Middle frontal gyrus (tissue), 1 donor: ENCODE data around the gene CGREF1.
"Not testable (repeated sequence)": the region's sequence is repeated elsewhere in the genome, so short reads cannot be mapped to it uniquely, and the experiment has no call there.

Experiments
- DNase-seq: peaks from one replicate; pipeline ENCODE4 v3.0.0-alpha.2; 2015; ENCODE audit warnings: low spot score; ENCODE audit errors: extremely low spot score

The CGREF1 gene

DNA sequence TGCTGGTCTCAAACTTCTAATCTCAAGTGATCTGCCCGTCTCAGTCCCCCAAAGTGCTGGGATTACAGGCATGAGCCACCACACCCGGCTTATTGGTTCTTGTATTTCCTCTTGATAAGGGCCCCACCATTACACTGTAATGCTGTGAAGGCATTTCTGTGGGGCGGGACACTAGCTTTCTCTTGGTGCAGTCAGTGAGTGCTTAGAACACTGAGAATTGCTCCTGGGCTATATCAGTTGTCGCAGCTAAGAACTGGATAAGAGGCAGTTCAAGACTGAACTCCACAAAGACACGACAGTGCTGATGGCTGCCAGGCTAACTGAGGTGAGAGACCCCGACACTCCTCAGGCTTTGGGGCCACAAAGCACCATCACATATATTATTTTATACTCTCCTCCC, 30.3 kb downstream of the CGREF1 start:
- no peak for DNase-seq

DNA sequence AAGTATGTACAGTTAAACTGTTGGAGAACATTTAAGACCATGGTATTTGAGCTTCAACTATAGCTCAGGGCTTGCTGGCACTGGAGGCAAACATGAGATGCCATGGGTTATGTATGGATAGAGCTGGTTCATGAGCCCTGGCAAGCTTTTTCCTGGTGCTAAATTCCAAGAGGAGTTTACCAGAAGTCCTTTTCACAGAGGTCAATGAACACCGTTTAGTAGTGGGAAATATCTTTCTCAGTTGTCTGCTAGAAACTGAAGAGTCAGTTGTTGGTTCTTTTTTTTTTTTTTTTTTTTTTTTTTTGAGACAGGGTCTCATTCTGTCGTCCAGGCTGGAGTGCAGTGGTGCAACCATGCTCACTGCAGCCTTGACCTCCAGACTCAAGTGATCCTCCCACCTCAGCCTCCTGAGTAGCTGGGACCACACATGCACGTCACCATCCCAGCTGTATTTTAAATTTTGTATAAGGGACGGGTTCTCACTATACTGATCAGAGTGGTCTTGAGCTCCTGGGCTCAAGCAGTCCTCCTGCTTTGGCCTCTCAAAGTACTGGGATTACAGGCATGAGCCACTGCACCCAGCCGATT, 31.0 kb downstream of the CGREF1 start:
- no peak for DNase-seq

DNA sequence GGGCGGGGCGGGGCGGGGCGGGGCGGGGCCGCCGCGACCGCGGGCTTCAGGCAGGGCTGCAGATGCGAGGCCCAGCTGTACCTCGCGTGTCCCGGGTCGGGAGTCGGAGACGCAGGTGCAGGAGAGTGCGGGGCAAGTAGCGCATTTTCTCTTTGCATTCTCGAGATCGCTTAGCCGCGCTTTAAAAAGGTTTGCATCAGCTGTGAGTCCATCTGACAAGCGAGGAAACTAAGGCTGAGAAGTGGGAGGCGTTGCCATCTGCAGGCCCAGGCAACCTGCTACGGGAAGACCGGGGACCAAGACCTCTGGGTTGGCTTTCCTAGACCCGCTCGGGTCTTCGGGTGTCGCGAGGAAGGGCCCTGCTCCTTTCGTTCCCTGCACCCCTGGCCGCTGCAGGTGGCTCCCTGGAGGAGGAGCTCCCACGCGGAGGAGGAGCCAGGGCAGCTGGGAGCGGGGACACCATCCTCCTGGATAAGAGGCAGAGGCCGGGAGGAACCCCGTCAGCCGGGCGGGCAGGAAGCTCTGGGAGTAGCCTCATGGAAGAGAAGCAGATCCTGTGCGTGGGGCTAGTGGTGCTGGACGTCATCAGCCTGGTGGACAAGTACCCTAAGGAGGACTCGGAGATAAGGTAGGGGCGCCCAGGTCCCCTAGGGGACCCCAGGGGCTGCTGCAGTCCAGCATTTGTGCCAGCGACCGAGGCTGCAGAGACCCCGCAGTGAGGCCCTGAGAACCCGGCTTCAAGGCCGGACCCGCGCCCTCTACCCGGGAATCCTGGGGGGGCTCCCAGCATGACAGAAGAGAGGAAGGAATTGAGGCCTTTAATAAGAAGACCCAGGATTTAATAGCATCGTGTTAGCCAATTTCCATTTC, 32.0 kb downstream of the CGREF1 start, which contains the start of gene KHK:
Gene KHK, plus strand, starts transcription at position 49 of the 870 bp plus-strand sequence. Its CDS starts 488 bp downstream, at position 537.
- DNase-seq, result peak; percentile 40

DNA sequence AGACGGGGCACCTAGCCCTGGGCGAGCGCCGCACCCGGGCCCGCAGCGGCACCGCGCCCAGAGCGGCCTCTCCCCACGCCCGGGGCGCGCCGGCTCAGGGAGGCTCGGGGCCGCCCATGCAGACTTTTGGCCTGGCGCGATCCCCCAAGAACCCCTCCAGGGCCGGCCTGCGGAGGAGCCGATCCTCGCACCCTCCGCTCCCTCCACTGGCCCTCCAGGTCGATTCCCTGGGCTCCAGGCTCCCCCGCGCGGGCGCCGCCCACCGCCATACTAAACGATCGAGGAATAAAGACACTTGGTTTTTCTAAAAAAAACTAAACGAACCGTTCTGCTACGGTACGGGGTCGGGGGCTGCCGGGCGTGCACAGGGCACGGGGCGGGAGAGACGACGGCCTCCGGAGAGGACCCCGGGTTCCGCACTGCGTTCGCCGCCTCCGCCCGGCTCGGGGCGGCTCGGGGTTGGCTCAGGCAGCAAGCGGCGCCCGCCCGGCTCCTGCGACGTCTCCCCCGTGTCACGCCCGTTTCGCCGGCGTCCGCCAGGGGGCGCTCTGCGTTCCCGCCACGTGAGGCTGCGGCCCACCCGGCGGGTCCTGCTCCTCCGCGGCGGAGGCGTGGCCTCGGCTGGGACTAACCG, 32.7 kb downstream of the CGREF1 start:
- DNase-seq, result peak; percentile 90

DNA sequence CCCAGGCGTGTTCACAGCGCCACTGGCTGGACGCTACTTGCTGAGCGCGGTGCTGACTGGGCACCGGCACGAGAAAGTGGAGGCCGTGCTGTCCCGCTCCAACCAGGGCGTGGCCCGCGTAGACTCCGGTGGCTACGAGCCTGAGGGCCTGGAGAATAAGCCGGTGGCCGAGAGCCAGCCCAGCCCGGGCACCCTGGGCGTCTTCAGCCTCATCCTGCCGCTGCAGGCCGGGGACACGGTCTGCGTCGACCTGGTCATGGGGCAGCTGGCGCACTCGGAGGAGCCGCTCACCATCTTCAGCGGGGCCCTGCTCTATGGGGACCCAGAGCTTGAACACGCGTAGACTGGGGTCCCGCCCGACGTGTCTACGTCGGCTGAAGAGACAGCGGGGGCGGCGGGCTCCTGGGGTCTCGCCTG, 33.2 kb downstream of the CGREF1 start:
- peak; percentile 43 for DNase-seq

DNA sequence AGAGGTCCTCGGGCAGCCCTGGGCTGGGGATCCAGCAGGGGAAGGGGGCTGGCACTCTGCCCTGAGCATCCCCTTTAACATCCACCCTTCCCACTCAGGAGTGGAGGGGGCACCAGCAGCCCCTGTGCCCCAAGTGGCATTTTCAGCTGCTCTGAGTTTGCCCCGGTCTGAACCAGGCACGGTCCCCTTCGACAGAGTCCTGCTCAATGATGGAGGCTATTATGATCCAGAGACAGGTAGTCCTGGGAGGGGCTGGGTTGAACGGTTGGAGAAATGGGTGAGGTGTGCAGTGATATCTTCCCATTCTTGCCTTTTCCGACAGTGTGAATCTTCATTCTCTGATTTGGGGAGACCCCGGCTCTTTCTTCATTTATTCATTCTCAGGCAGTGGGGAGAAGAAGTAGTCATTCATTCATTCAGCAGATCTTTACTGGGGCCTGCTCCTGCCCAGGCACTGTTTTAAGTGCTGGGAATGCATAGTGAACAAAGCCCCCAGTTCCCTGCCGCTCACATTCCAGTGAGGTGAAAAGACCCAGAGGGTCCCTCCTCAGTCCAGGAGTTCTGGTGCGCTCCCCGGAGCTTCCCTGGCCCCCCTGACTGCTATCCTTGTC, 33.8 kb downstream of the CGREF1 start:
- no peak for DNase-seq

DNA sequence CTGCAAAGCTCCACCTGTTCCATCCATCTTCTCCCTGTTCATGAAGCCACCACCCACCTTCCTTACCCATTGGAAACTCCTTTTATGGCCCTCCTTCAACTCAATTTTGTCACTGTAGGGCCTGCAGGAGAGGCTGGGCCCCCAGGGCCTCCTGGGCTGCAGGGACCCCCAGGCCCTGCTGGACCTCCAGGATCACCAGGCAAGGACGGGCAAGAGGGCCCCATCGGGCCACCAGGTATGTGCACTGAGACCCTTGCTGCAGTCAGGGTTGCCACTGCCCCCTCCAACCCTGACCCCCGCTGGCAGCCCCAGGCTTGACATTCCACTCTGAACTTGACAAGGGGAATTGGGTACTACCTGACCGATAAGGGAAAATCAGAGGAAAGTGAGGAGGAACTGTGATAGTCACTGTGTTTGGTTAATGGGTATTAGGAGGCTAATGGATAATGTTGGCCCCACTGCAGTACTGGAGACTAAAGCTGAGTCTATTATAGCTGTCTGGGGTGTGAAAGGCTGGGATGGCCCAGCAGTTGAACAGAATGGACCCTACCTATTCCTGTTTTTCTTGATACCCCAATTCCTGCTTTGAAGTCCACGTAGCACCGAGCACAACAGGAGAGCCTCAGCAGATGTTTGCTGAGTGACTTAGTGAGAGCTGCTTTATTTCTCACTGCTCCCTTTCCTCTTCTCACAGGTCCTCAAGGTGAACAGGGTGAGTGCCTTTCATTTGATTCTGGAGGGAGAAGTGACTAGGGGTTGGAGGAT, 34.4 kb downstream of the CGREF1 start:
- no peak for DNase-seq

DNA sequence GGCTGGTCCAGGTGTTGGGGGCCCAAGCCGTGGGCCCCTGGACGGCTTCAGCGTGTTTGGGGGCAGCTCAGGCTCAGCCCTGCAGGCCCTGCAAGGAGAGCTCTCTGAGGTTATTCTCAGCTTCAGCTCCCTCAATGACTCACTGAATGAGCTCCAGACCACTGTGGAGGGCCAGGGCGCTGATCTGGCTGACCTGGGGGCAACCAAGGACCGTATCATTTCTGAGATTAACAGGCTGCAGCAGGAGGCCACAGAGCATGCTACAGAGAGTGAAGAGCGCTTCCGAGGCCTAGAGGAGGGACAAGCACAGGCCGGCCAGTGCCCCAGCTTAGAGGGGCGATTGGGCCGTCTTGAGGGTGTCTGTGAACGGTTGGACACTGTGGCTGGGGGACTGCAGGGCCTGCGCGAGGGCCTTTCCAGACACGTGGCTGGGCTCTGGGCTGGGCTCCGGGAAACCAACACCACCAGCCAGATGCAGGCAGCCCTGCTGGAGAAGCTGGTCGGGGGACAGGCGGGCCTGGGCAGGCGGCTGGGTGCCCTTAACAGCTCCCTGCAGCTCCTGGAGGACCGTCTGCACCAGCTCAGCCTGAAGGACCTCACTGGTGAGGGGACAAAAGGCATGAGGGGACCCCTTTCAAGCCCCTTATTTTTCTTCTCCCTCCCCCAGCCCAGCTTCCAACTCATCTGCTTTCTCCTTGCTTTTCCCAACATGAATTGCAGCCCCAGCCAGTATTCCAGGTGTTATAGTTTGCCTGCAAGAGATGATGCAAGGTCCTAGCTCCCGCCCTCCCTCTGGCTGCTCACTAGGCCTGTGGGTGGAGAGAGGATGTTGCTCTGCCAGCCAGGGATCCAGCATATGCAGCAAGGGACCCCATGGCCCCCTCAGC, 35.3 kb downstream of the CGREF1 start:
- no peak for DNase-seq

DNA sequence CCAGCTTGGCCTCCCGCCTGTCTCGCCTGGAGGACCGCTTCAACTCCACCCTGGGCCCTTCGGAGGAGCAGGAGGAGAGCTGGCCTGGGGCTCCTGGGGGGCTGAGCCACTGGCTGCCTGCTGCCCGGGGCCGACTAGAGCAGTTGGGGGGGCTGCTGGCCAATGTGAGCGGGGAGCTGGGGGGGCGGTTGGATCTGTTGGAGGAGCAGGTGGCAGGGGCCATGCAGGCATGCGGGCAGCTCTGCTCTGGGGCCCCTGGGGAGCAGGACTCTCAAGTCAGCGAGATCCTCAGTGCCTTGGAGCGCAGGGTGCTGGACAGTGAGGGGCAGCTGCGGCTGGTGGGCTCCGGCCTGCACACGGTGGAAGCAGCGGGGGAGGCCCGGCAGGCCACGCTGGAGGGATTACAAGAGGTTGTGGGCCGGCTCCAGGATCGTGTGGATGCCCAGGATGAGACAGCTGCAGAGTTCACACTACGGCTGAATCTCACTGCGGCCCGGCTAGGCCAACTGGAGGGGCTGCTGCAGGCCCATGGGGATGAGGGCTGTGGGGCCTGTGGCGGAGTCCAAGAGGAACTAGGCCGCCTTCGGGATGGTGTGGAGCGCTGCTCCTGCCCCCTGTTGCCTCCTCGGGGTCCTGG, 36.0 kb downstream of the CGREF1 start:
- DNase-seq, result no peak

DNA sequence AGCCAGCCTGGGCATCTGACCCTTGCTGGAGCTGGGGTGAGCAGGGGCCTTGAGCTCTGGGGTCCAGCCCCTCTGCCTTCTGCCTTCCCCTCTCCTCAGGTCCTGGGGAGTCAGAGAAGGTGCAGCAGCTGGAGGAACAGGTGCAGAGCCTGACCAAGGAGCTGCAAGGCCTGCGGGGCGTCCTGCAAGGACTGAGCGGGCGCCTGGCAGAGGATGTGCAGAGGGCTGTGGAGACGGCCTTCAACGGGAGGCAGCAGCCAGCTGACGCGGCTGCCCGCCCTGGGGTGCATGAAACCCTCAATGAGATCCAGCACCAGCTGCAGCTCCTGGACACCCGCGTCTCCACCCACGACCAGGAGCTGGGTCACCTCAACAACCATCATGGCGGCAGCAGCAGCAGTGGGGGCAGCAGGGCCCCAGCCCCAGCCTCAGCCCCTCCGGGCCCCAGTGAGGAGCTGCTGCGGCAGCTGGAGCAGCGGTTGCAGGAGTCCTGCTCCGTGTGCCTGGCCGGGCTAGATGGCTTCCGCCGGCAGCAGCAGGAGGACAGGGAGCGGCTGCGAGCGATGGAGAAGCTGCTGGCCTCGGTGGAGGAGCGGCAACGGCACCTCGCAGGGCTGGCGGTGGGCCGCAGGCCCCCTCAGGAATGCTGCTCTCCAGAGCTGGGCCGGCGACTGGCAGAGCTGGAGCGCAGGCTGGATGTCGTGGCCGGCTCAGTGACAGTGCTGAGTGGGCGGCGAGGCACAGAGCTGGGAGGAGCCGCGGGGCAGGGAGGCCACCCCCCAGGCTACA, 36.8 kb downstream of the CGREF1 start:
- no peak for DNase-seq

DNA sequence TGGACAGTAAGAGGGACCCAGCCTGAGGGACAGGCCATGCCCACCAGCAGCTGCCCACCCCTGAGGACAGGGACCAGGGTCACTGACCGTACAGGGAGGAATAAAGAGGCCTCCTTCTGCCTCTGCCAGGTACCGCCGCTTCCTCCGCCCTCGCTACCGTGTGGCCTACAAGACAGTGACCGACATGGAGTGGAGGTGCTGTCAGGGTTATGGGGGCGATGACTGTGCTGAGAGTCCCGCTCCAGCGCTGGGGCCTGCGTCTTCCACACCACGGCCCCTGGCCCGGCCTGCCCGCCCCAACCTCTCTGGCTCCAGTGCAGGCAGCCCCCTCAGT, 38.4 kb downstream of the CGREF1 start:
- no peak for DNase-seq

DNA sequence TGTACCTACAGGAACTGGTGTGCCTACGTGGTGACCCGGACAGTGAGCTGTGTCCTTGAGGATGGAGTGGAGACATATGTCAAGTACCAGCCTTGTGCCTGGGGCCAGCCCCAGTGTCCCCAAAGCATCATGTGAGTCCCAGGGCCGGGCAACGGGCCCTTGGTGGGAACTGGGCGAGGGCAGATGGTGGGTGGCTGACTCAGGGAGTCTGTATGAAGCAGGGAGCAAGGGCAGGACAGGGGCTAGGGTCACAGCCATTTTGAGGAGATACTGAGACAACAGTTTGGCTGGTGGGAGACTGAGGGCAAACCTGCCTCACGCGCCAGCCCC, 38.8 kb downstream of the CGREF1 start:
- DNase-seq, result no peak

DNA sequence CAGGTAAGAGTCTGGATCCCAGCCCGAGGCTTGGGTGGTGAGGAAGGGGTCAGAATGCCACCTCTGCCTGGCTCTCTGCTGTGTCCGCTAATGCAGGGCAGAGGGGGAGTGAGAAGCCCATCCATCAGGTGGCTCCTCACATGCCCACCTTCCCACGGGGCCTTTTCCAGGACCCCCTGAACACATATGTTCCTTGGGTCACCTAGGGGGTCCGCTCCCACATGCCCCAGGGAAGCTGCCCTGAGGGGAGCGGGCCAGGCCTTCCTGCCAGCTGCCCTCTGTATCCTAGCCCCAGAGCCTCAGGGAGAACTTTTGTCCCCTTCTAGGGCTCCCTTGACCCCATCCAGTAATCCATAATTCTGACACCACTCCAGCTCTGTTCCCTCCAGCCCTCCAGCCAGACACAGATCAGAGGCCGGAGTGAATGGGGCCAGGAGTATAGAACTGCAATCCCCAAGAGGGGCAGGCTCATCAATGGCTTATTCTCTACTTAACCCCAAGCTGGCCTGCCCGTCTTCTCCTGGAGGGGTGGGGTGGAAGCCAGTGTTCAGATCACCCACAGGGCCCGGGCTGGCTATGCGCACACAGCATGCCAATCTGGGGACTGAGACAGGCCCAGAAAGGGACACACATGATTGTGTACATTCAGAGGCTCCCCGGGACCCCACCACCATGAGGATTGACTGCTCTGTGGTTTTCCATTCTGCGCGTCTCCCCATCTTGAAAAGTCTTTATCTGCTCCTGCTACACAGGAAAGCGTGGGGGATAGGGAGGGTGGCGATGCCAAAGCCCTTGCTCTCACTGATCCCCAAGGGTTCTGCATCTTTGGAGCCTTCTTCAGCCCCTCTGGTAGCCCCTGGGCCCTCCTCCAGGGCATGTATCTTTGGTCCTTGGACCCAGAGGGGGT, 39.4 kb downstream of the CGREF1 start:
- no peak for DNase-seq

DNA sequence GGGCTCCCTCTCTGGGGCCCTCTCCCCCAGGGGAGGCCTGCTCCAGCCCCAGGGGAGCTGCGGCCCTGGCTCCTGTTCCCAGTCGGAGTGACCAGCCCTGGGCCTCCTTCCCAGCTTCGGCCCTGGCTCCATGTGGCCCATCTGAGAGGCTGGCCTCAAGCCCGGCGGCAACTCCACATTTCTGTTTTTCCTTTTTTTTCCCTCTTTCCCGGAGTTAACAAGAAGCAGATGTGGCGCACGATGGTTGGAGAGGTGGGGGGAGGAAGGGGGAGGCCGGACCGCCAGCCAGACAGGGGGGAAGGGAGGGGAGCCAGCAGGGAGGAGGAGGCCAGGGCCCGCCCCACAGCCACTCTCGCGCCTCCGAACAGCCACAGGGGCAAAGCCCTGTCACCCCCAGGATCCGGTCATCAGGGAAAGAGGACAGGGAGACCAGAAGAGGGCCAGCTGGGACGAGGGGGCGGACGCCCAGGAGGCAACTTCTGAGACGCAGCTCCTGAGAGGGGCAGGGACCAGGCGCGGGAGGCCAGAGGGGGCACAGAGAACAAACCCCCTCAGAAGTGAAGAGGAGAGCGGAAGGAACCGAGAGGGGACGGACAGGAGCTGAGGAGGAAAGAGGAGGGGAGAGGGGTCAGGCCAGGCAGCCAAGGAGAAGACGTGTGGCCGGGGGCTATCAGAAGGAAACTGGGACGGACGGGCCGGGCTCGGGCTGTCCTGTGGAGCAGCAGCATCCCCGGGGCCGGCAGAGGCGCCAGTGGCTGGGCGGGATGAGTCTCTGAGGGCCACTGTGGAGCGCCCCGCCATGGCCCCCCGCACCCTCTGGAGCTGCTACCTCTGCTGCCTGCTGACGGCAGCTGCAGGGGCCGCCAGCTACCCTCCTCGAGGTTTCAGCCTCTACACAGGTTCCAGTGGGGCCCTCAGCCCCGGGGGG, 40.4 kb downstream of the CGREF1 start, which contains the start of gene EMILIN1:
Gene EMILIN1, plus strand, starts transcription at position 349 of the 928 bp plus-strand sequence. Its CDS starts 451 bp downstream, at position 800.
- DNase-seq, result no peak

DNA sequence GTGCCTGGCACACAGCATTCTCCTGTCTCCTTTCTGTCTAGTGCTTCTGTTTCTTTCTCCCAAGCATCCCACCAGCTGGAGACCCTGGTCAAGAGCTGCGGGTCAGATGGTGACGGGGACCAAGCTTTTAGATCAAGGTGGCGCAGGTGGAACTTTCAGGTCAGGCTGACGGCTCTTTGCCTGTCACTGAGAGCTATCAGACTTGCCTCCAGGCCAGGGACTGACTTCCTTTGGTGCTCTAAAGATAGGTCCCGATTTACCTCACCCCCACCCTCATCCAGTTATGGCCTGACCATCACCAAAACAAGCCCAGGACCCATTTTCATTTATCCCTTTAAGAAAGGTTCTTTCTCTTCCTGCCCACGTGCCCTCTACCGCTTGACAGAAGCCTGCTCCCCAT, 41.7 kb downstream of the CGREF1 start:
- DNase-seq, result no peak

DNA sequence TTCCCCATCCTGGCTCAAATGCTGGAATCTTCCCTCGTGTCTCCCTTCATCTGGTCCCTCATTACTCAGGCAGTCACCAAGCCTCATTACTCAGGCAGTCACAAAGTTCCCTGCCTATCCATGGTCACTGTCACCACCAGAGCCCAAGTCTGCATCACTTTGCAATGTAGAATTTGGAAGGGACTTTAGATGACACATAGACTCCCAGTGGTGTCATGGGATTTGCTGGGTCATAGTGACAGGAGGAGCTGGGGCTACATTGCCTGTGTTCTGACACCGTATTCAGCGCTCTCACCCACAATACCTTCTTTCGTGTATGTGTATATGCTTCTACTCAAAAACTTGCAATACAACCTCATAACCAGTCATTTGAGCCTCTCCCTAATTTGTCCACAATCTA, 42.6 kb downstream of the CGREF1 start:
- no peak for DNase-seq

DNA sequence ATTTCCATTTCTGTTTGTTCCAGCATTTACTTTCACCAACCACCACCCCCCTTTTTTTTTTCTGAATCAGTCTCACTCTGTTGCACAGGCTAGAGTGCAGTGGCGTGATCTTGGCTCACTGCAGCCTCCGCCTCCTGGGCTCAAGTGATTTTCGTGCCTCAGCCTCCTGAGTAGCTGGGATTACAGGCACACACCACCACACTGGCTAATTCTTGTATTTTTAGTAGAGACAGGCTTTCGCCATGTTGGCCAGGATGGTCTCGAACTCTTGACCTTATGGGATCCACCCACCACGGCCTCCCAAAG, 43.4 kb downstream of the CGREF1 start:
- not testable (repeated sequence) for DNase-seq
